HG02678 (cell line): ENCODE measurements around the gene DNAJC5G.
"Not testable (repeated sequence)": the region's sequence is repeated elsewhere in the genome, so short reads cannot be mapped to it uniquely, and the experiment has no call there.

Experiments
- ATAC-seq: cut with Tn5 transposase; IDR thresholded peaks from one replicate; pipeline ENCODE4 v1.9.1; 2021; ENCODE audit warnings: mild to moderate bottlenecking, moderate library complexity; ENCODE audit not compliant: unreplicated experiment

The DNAJC5G gene

GRCh38 chr2:27272537-27273522 is 2.4 kb upstream of the DNAJC5G start:
- ATAC-seq = not testable (repeated sequence)

GRCh38 chr2:27278010-27278409 is 2.8 kb downstream of the DNAJC5G start:
- ATAC-seq = no peak

GRCh38 chr2:27280826-27281225 is 5.6 kb downstream of the DNAJC5G start:
- no peak for ATAC-seq

- no peak for ATAC-seq
These were observed 6.2 kb downstream of the DNAJC5G start for GRCh38 chr2:27281442-27281841.

- no peak for ATAC-seq
These were observed 6.8 kb downstream of the DNAJC5G start, which contains the start of gene TRIM54 for GRCh38 chr2:27281855-27282559. Gene TRIM54 (plus strand): TSS chr2:27282429. CDS start chr2:27282732, 303 bp downstream.

GRCh38 chr2:27282892-27283291 is 7.7 kb downstream of the DNAJC5G start:
- ATAC-seq = no peak

- ATAC-seq = no peak
These were observed 9.8 kb downstream of the DNAJC5G start for GRCh38 chr2:27284996-27285395.

- ATAC-seq = no peak
These were observed 10.2 kb downstream of the DNAJC5G start for GRCh38 chr2:27285481-27285880.

GRCh38 chr2:27288610-27289009 is 13.4 kb downstream of the DNAJC5G start:
- no peak for ATAC-seq

- no peak for ATAC-seq
These were observed 15.3 kb downstream of the DNAJC5G start for GRCh38 chr2:27290549-27290948.

GRCh38 chr2:27291865-27292264 is 16.6 kb downstream of the DNAJC5G start:
- no peak for ATAC-seq

- no peak for ATAC-seq
These were observed 19.7 kb downstream of the DNAJC5G start for GRCh38 chr2:27294928-27295327.

- ATAC-seq = no peak
These were observed 21.2 kb downstream of the DNAJC5G start for GRCh38 chr2:27296481-27296880.

- no peak for ATAC-seq
These were observed 22.0 kb downstream of the DNAJC5G start for GRCh38 chr2:27297195-27297594.

GRCh38 chr2:27298391-27299080 is 23.3 kb downstream of the DNAJC5G start:
- ATAC-seq = no peak

- not testable (repeated sequence) for ATAC-seq
These were observed 25.4 kb downstream of the DNAJC5G start for GRCh38 chr2:27300606-27301005.

- ATAC-seq = no peak
These were observed 28.1 kb downstream of the DNAJC5G start for GRCh38 chr2:27303093-27304025.

- ATAC-seq = no peak
These were observed 29.4 kb downstream of the DNAJC5G start for GRCh38 chr2:27304488-27305240.

- ATAC-seq = no peak
These were observed 30.3 kb downstream of the DNAJC5G start for GRCh38 chr2:27305516-27305915.
